Mesenchymal stem cell (in vitro differentiated cells and primary cell): ENCODE data around the gene PAK1IP1. TPM values are rescaled to one million over a fixed set of nuclear protein-coding genes. Genes with fewer than 3 reads are reported as not detected.

ENCODE experiments used
- DNase-seq: peaks from one replicate; pipeline ENCODE4 v3.0.0-alpha.2; 2013
- H2AFZ ChIP-seq: one replicate; pipeline ENCODE4 v1.6.1; 2013; ENCODE audit warnings: low read depth, mild to moderate bottlenecking, control low read depth, inconsistent platforms, low read length, moderate library complexity
- H2AK5ac ChIP-seq: 2 replicates; pipeline ENCODE4 v1.6.1; 2013; ENCODE audit warnings: low read length, moderate library complexity, mild to moderate bottlenecking, inconsistent platforms; ENCODE audit not compliant: severe bottlenecking
- H2BK120ac ChIP-seq: one replicate; pipeline ENCODE4 v1.6.1; 2013; ENCODE audit warnings: low read depth, mild to moderate bottlenecking, inconsistent platforms, low read length, moderate library complexity
- H2BK12ac ChIP-seq, 2 experiments: one replicate each; pipeline ENCODE4 v1.6.1; 2013; ENCODE audit warnings: inconsistent platforms in 2 of 2, low read length in 2 of 2, mild to moderate bottlenecking in 2 of 2, moderate library complexity in 2 of 2, control low read depth in 1 of 2
- H2BK15ac ChIP-seq: one replicate; pipeline ENCODE4 v1.6.1; 2013; ENCODE audit warnings: mild to moderate bottlenecking, low read depth, inconsistent platforms; ENCODE audit not compliant: poor library complexity, severe bottlenecking
- H2BK5ac ChIP-seq: 2 replicates; pipeline ENCODE4 v1.6.1; 2013; ENCODE audit warnings: low read depth, mild to moderate bottlenecking, low read length, control low read depth, inconsistent platforms; ENCODE audit not compliant: poor library complexity, severe bottlenecking
- H3K14ac ChIP-seq, 2 experiments: one replicate each; pipeline ENCODE4 v1.6.1; 2013; ENCODE audit warnings: inconsistent platforms in 2 of 2, low read length in 2 of 2, control low read depth in 1 of 2, mild to moderate bottlenecking in 1 of 2, moderate library complexity in 1 of 2
- H3K18ac ChIP-seq, 2 experiments: one replicate each; pipeline ENCODE4 v1.6.1; 2013; ENCODE audit warnings: inconsistent platforms in 2 of 2, low read length in 2 of 2, control low read depth in 1 of 2, low read depth in 1 of 2, mild to moderate bottlenecking in 1 of 2
- H3K23ac ChIP-seq, 2 experiments: one replicate each; pipeline ENCODE4 v1.6.1; 2013; ENCODE audit warnings: inconsistent platforms in 2 of 2, low read length in 2 of 2, mild to moderate bottlenecking in 2 of 2, moderate library complexity in 2 of 2, control low read depth in 1 of 2
- H3K27ac ChIP-seq: 2 replicates; pipeline ENCODE4 v1.5.1; 2013; ENCODE audit warnings: mild to moderate bottlenecking, moderate library complexity, low read length, control low read depth, inconsistent platforms; ENCODE audit not compliant: poor library complexity, severe bottlenecking
- H3K27me3 ChIP-seq, 2 experiments: 2 replicates each; pipeline versions ENCODE4 v1.6.1 to v1.7.0; 2013; ENCODE audit warnings: low read length in 2 of 2, mild to moderate bottlenecking in 2 of 2, moderate library complexity in 2 of 2, control low read depth in 1 of 2, inconsistent platforms in 1 of 2; ENCODE audit not compliant: control insufficient read depth in 1 of 2, insufficient read depth in 1 of 2
- H3K36me3 ChIP-seq, 2 experiments: 2 replicates each; pipeline versions ENCODE4 v1.6.1 to v1.7.0; 2013; ENCODE audit warnings: low read length in 2 of 2, control low read depth in 1 of 2, inconsistent platforms in 1 of 2, low read depth in 1 of 2, mild to moderate bottlenecking in 1 of 2; ENCODE audit not compliant: insufficient read depth in 2 of 2, control insufficient read depth in 1 of 2
- H3K4ac ChIP-seq, 2 experiments: one replicate each; pipeline ENCODE4 v1.6.1; 2013; ENCODE audit warnings: inconsistent platforms in 2 of 2, low read length in 2 of 2, mild to moderate bottlenecking in 2 of 2, moderate library complexity in 2 of 2, control low read depth in 1 of 2, low read depth in 1 of 2
- H3K4me1 ChIP-seq: 2 replicates; pipeline ENCODE4 v1.6.1; 2013; ENCODE audit warnings: low read depth, low read length, control low read depth; ENCODE audit not compliant: control insufficient read depth, insufficient read depth
- H3K4me2 ChIP-seq: 2 replicates; pipeline ENCODE4 v1.6.1; 2013; ENCODE audit warnings: low read length, mild to moderate bottlenecking, inconsistent platforms; ENCODE audit not compliant: poor library complexity, severe bottlenecking
- H3K4me3 ChIP-seq, 2 experiments: 2 replicates each; pipeline versions ENCODE4 v1.5.1 to v1.7.0; 2013; ENCODE audit warnings: low read length in 2 of 2, mild to moderate bottlenecking in 2 of 2, control low read depth in 1 of 2, low read depth in 1 of 2; ENCODE audit not compliant: insufficient read depth in 1 of 2
- H3K79me1 ChIP-seq: replicated peaks from 2 replicates; pipeline ENCODE4 v1.6.1; 2013; ENCODE audit warnings: mild to moderate bottlenecking, control low read depth, low read length, inconsistent platforms; ENCODE audit not compliant: poor library complexity, severe bottlenecking
- H3K9ac ChIP-seq: 2 replicates; pipeline ENCODE4 v1.7.0; 2013; ENCODE audit warnings: mild to moderate bottlenecking, low read length, moderate library complexity
- H3K9me3 ChIP-seq: 2 replicates; pipeline ENCODE4 v1.7.0; 2013; ENCODE audit warnings: mild to moderate bottlenecking, low read length; ENCODE audit not compliant: control insufficient read depth
- H4K8ac ChIP-seq: one replicate; pipeline ENCODE4 v1.6.1; 2013; ENCODE audit warnings: inconsistent platforms, mild to moderate bottlenecking, low read length, moderate library complexity
- H4K91ac ChIP-seq: one replicate; pipeline ENCODE4 v1.6.1; 2013; ENCODE audit warnings: mild to moderate bottlenecking, low read length, inconsistent platforms
- WGBS: methylation state at CpG from one replicate; pipeline ENCODE4 v1.1.7; 2013; ENCODE audit warnings: mixed read lengths; 5-methylcytosine and 5-hydroxymethylcytosine counted together
- small RNA-seq: library from polyadenylated mRNA; stranded (forward); fragments of <200 nt; extraction: miRNeasy Mini kit (QIAGEN cat#:217004); gene quantifications from one replicate; pipeline ENCODE3, GENCODE V24; 2013; ENCODE audit warnings: low read depth

PAK1IP1 gene

GRCh38 chr6:10756085-10756484 lies 61.3 kb downstream of the PAK1IP1 start:
- no peak for DNase-seq

More at GRCh38 chr6:10756085-10756484, 61.3 kb downstream of the PAK1IP1 start:
- WGBS = no CpG with 5 or more reads among the region's 1 CpG
- Histone ChIP-seq H3K18ac (no peak overlapping the region), H3K36me3 (peaks cover 40 to 66% of the 10 kb centered on the region in 2 experiments), H3K4ac (no peak overlapping the region), H2BK120ac (no peak overlapping the region), H3K4me1 (peaks cover 8% of the 10 kb centered on the region), H3K9ac (no peak overlapping the region), H3K79me1 (peaks cover 35% of the 10 kb centered on the region), H3K14ac (no peak overlapping the region), H2BK12ac (no peak overlapping the region), H4K8ac (no peak overlapping the region), H2AK5ac (no peak overlapping the region), H3K23ac (no peak overlapping the region), H3K27ac (no peak overlapping the region), H2BK5ac (no peak overlapping the region), H3K9me3 (no peaks in the 10 kb centered on the region), H3K4me3 (no peak overlapping the region), H2BK15ac (no peak overlapping the region), H3K4me2 (no peak overlapping the region), H4K91ac (no peak overlapping the region), H2AFZ (no peak overlapping the region), H3K27me3 (no peaks in the 10 kb centered on the region)

Small RNA genes within 50 kb of the gene (small RNA-seq; reads per million reads assigned to genes)
- gene RF00019 = not detected
- not detected for gene RNA5SP203
